ACC112 (cell line): ENCODE results near the gene AMER3.
A peak's percentile ranks its signal among the peaks of the same experiment; 100 is the strongest.

Experiments
- H2AFZ ChIP-seq: fragments of 200-600 bp; sonication (generic); one replicate; pipeline ENCODE4 v1.6.0; 2017; ENCODE audit warnings: antibody characterized with exemption, low read length; ENCODE audit not compliant: unreplicated experiment
- H3K27ac ChIP-seq: fragments of 200-600 bp; sonication (generic); 2 replicates; pipeline ENCODE4 v1.5.1; 2014; ENCODE audit warnings: low read depth, mild to moderate bottlenecking, antibody characterized with exemption, low read length, moderate library complexity
- H3K27me3 ChIP-seq: fragments of 200-600 bp; sonication (generic); 2 replicates; pipeline ENCODE4 v1.6.1; 2014; ENCODE audit warnings: mild to moderate bottlenecking, antibody characterized with exemption, low read length, moderate library complexity, mixed read lengths; ENCODE audit not compliant: insufficient read depth
- H3K36me3 ChIP-seq: fragments of 200-600 bp; sonication (generic); 2 replicates; pipeline ENCODE4 v1.6.1; 2016; ENCODE audit warnings: mild to moderate bottlenecking, antibody characterized with exemption, low read length, moderate library complexity, mixed read lengths; ENCODE audit not compliant: insufficient read depth
- H3K4me1 ChIP-seq: fragments of 200-600 bp; sonication (generic); one replicate; pipeline ENCODE4 v1.6.1; 2016; ENCODE audit warnings: low read length, mixed read lengths; ENCODE audit not compliant: insufficient read depth, unreplicated experiment, control insufficient read depth
- H3K4me3 ChIP-seq: fragments of 200-600 bp; sonication (generic); 2 replicates; pipeline ENCODE4 v1.5.1; 2014; ENCODE audit warnings: mild to moderate bottlenecking, low read depth, low read length
- H3K79me2 ChIP-seq: fragments of 200-600 bp; sonication (generic); one replicate; pipeline ENCODE4 v1.6.0; 2016; ENCODE audit warnings: low read length; ENCODE audit not compliant: control insufficient read depth, unreplicated experiment, insufficient read depth

The AMER3 gene

GRCh38 chr2:130785466-130786055 is 30.2 kb downstream of the AMER3 start:
- Histone ChIP-seq H3K79me2 (no peaks in the 10 kb centered on the region), H3K27ac (no peak overlapping the region), H3K27me3 (peaks cover 49% of the 10 kb centered on the region), H3K4me1 (no peaks in the 10 kb centered on the region), H2AFZ (no peak overlapping the region), H3K4me3 (no peak overlapping the region), H3K36me3 (no peaks in the 10 kb centered on the region)

- Histone ChIP-seq H3K4me1 (no peaks in the 10 kb centered on the region), H3K36me3 (no peaks in the 10 kb centered on the region), H3K4me3 (no peak overlapping the region), H2AFZ (no peak overlapping the region), H3K27me3 (peaks cover 48% of the 10 kb centered on the region), H3K27ac (no peak overlapping the region), H3K79me2 (no peaks in the 10 kb centered on the region)
These were observed 30.7 kb downstream of the AMER3 start for GRCh38 chr2:130786076-130786475.

- H2AFZ ChIP-seq = no peak overlapping the region
- H3K27ac ChIP-seq = no peak overlapping the region
- H3K27me3 ChIP-seq = peaks cover 48% of the 10 kb centered on the region
- H3K79me2 ChIP-seq = no peaks in the 10 kb centered on the region
- no peaks in the 10 kb centered on the region for H3K36me3 ChIP-seq
- H3K4me1 ChIP-seq = no peaks in the 10 kb centered on the region
- no peak overlapping the region for H3K4me3 ChIP-seq
These were observed 32.5 kb downstream of the AMER3 start for GRCh38 chr2:130787841-130788240.

- Histone ChIP-seq H3K4me1 (no peaks in the 10 kb centered on the region), H2AFZ (no peak overlapping the region), H3K27me3 (peaks cover 38% of the 10 kb centered on the region), H3K27ac (no peak overlapping the region), H3K79me2 (no peaks in the 10 kb centered on the region), H3K4me3 (no peak overlapping the region), H3K36me3 (no peaks in the 10 kb centered on the region)
These were observed 35.0 kb downstream of the AMER3 start for GRCh38 chr2:130790312-130790711.

DNA sequence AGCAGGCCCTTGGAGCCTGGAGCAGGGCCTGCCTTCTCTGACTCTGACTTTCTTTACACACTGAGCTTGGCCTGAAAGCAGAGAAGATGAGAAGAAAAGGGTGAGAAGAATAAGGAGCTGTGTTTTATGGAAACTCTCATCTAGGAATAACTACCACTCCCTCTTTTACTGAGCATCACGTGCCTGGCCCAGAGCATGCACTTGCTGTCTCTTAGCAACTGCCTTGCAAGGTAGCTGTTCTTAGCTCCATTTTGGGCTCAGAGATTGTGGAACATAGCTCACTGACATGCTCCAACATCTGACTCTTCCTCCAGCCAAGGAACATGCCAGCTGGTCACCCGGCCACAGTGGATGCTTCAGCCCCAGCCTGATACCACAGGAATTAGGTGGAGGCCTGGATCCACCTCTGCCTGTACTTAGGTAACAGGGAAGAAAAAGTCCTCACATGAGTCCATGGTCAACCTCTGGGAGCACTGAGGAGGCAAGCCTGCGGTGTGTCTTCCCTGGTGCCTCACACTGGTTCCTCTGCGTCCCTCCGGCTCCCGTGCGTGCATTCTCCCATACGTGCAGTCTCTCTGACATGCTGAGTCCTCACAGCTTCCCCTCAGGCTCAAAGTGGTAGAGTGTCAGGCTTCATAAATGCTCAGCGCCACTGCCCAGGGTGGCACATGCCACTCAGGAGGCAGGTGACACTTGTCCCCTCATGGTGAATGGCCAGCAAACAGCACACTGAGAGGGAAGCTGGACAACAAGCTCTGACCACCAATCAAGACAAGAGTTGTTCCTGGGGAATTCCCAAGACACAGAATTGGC is 35.7 kb downstream of the AMER3 start:
- Histone ChIP-seq H2AFZ (no peak overlapping the region), H3K4me1 (no peaks in the 10 kb centered on the region), H3K4me3 (no peak overlapping the region), H3K36me3 (no peaks in the 10 kb centered on the region), H3K79me2 (no peaks in the 10 kb centered on the region), H3K27ac (no peak overlapping the region), H3K27me3 (peaks cover 35% of the 10 kb centered on the region)

GRCh38 chr2:130791617-130791939 is 36.2 kb downstream of the AMER3 start:
- Histone ChIP-seq H3K36me3 (no peaks in the 10 kb centered on the region), H3K27ac (no peak overlapping the region), H3K4me3 (no peak overlapping the region), H3K4me1 (no peaks in the 10 kb centered on the region), H3K79me2 (no peaks in the 10 kb centered on the region), H3K27me3 (peaks cover 33% of the 10 kb centered on the region), H2AFZ (no peak overlapping the region)

DNA sequence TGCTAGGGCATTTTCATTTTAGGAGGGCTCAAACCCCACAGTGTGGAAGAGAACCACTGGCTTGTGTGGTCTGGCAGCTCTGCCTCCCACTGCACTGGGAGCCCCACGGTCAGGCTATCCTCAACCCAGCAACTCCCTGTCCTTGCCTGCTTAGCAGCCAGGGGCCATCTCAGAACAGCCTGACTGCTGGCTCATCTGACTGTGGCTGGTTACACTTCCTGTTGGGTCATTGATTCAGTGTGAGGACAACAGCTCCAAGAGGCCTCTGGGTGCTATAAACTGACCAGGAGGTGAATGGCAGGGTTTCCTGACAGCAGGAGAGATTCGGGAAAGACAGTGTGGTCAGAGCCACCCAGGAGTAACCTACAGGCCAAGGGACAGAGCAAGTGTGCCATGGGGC is 40.1 kb downstream of the AMER3 start:
- Histone ChIP-seq H3K27me3 (peaks cover 19% of the 10 kb centered on the region), H3K4me1 (no peaks in the 10 kb centered on the region), H3K4me3 (no peak overlapping the region), H3K36me3 (no peaks in the 10 kb centered on the region), H3K27ac (no peak overlapping the region), H2AFZ (no peak overlapping the region), H3K79me2 (no peaks in the 10 kb centered on the region)

DNA sequence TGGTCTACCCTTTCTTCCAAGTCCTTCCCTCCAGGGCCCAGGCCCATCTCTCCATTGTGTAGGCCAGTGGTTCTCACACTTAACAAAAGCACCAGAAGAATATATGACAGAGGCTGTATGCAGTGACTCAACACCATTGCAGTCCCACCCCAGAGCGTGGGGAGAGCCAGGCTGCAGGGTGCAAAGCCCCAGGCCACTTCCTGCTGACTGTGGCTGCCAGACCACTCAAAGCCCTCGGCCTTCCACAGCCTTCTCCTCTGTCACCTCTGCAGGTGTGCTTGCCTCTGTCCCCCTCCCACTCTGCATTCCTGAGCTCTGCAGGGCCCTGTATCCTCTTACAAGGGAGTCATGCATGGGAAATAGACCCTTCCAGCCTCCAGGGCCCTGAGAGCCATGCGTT is 41.0 kb downstream of the AMER3 start:
- H3K79me2 ChIP-seq = no peaks in the 10 kb centered on the region
- no peaks in the 10 kb centered on the region for H3K4me1 ChIP-seq
- no peak overlapping the region for H3K27ac ChIP-seq
- peaks cover 19% of the 10 kb centered on the region for H3K27me3 ChIP-seq
- H2AFZ ChIP-seq = no peak overlapping the region
- no peaks in the 10 kb centered on the region for H3K36me3 ChIP-seq
- H3K4me3 ChIP-seq = no peak overlapping the region

DNA sequence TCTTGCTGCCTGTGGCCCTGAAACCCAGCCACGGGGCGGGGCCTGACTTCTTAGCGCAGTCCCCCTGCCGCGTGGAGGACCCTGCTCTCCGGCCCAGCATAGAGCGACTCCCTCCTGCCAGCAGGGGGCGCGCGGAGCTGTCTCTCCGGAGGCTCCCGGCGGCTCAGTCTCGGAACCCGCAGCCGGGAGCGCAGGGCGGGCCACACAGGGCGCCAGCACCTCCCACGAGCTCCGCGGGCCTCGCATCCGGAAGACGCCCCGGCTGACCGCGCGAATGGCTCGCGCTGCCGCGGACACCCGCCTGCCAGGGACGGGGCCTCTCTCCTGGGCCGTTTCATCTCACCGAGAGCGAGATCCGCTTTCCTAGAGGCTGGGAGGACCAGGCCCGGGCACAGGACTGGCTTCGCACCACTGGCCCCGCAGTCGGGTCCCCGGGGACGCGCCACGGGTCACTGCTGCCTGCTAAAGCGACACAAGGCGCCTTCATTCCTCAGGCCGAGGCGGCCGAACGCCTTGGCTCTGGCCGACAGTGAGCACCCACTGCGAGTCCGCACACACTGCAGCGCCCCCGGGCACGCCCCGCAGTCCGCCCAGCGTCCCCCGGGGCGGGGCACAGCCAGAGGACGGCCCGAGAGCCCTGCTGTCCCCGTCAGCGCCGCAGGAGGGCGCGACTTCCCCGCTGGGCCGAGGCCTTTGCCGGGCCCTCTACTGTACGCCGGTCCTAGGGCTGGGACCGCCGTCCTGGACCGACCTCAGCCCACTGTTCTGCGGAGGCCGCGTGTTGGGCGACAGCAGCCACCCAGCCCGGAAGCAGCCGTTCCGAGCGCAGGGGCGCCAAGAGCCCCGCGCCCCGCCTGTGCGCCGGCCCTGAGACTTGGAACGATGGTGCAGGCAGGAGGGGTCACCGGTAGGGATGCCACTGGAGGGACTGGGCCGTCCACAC is 42.4 kb downstream of the AMER3 start:
- peak overlapping the region; percentile 79 for H3K4me3 ChIP-seq
- peaks cover 10% of the 10 kb centered on the region for H3K27me3 ChIP-seq
- H3K79me2 ChIP-seq = no peaks in the 10 kb centered on the region
- H3K4me1 ChIP-seq = no peaks in the 10 kb centered on the region
- H2AFZ ChIP-seq = peak overlapping the region; percentile 61
- peak overlapping the region; percentile 19; the same call in 1 of the 2 replicates for H3K27ac ChIP-seq
- H3K36me3 ChIP-seq = no peaks in the 10 kb centered on the region

- Histone ChIP-seq H2AFZ (peak overlapping the region; percentile 61), H3K36me3 (no peaks in the 10 kb centered on the region), H3K4me3 (peak overlapping the region; percentile 79), H3K27ac (no peak overlapping the region), H3K4me1 (no peaks in the 10 kb centered on the region), H3K79me2 (no peaks in the 10 kb centered on the region), H3K27me3 (peaks cover 2% of the 10 kb centered on the region; the same call in 1 of the 2 replicates)
These were observed 43.3 kb downstream of the AMER3 start for GRCh38 chr2:130798472-130799218.
